NCI-H460 (cell line): ENCODE results near the gene COPS3. TPM values are rescaled to one million over a fixed set of nuclear protein-coding genes. Genes with fewer than 3 reads are reported as not detected.

Experiments used
- DNase-seq: peaks from one replicate; pipeline ENCODE4 v3.0.0-alpha.2; 2016; ENCODE audit warnings: low read depth; ENCODE audit errors: extremely low read depth
- total RNA-seq: library from RNA; depleted of rRNA; stranded (reverse); fragments of >200 nt; shearing (Covaris generic); gene quantifications from 2 replicates; pipeline ENCODE4 v1.2.3, GENCODE V29; 2014; rRNA removed

COPS3 gene
- total RNA-seq, 1 experiment from 2014 or later = 88.0 TPM

- no peak for DNase-seq
Observed at GRCh38 chr17:17196776-17197175, 84.3 kb downstream of the COPS3 start.

Other genes with a start within 250 kb of the COPS3 start
- gene MPRIP, start 238.8 kb downstream of the COPS3 start, total RNA-seq = 80.2 and 87.9 TPM in 2 replicates
- 10.2 and 11.7 TPM in 2 replicates for gene PLD6, start 74.9 kb downstream of the COPS3 start, total RNA-seq
- gene FLCN, start 44.1 kb downstream of the COPS3 start, total RNA-seq = 24.2 and 27.1 TPM in 2 replicates
- gene NT5M, start 22.1 kb upstream of the COPS3 start, total RNA-seq = 12.5 and 15.3 TPM in 2 replicates
- gene MED9, start 195.8 kb upstream of the COPS3 start, total RNA-seq = 16.7 and 19.3 TPM in 2 replicates
- gene RASD1, start 215.1 kb upstream of the COPS3 start, total RNA-seq = 0.63 and 0.94 TPM in 2 replicates